HTR-8/SVneo (cell line): Measurements from ENCODE around the gene RBPJL.

Experiments
- DNase-seq: peaks from one replicate; pipeline ENCODE4 v3.0.0; 2011; ENCODE audit warnings: low spot score, mixed read lengths; ENCODE audit not compliant: insufficient read length
- FAIRE-seq: peaks from 2 replicates; lab custom pipeline; 2011; peaks lifted over from hg19 to GRCh38; lab: Jason Lieb, UNC

RBPJL gene

GRCh38 chr20:45292343-45292742 is 14.3 kb upstream of the RBPJL start:
- FAIRE-seq (peak; percentile 79), DNase-seq (no peak)

GRCh38 chr20:45293041-45294002 is 13.3 kb upstream of the RBPJL start:
- peak; percentile 20 for FAIRE-seq
- DNase-seq: peak; percentile 99

GRCh38 chr20:45294003-45294368 is 12.7 kb upstream of the RBPJL start:
- FAIRE-seq (peak; percentile 79), DNase-seq (no peak)

- no peak for DNase-seq
Measured at GRCh38 chr20:45294659-45295058, 12.0 kb upstream of the RBPJL start.

GRCh38 chr20:45297786-45298497 is 8.7 kb upstream of the RBPJL start:
- DNase-seq: no peak
- peak; percentile 82 for FAIRE-seq

More at GRCh38 chr20:45294659-45295058, 12.0 kb upstream of the RBPJL start:
- peak; percentile 46 for FAIRE-seq

GRCh38 chr20:45299786-45300185 is 6.9 kb upstream of the RBPJL start:
- FAIRE-seq: no peak

GRCh38 chr20:45300961-45301360 is 5.7 kb upstream of the RBPJL start:
- DNase-seq: peak; percentile 88
- FAIRE-seq: peak; percentile 98

More at GRCh38 chr20:45299786-45300185, 6.9 kb upstream of the RBPJL start:
- DNase-seq: no peak

GRCh38 chr20:45301824-45302271 is 4.8 kb upstream of the RBPJL start:
- FAIRE-seq (no peak), DNase-seq (no peak)

- DNase-seq (no peak), FAIRE-seq (peak; percentile 46)
Measured at GRCh38 chr20:45303586-45304463, 2.8 kb upstream of the RBPJL start.

GRCh38 chr20:45304464-45304999 is 2.1 kb upstream of the RBPJL start:
- FAIRE-seq: peak; percentile 83

GRCh38 chr20:45305262-45305661 is 1.4 kb upstream of the RBPJL start:
- DNase-seq (no peak), FAIRE-seq (no peak)

More at GRCh38 chr20:45304464-45304999, 2.1 kb upstream of the RBPJL start:
- no peak for DNase-seq

GRCh38 chr20:45307076-45307640 is 518 bp downstream of the RBPJL start:
- peak; percentile 46 for FAIRE-seq

GRCh38 chr20:45308117-45308778 is 1.6 kb downstream of the RBPJL start, which contains the start of gene MATN4:
Gene MATN4, minus strand, starts transcription at chr20:45308299. Its CDS starts 2,717 bp downstream, at chr20:45305582.
- no peak for FAIRE-seq
- no peak for DNase-seq

More at GRCh38 chr20:45307076-45307640, 518 bp downstream of the RBPJL start:
- DNase-seq: no peak

- DNase-seq (no peak), FAIRE-seq (no peak)
Measured at GRCh38 chr20:45309075-45309474, 2.4 kb downstream of the RBPJL start.

GRCh38 chr20:45311589-45312211 is 5.1 kb downstream of the RBPJL start:
- DNase-seq (peak; percentile 80), FAIRE-seq (peak; percentile 90)

GRCh38 chr20:45312241-45312640 is 5.6 kb downstream of the RBPJL start:
- FAIRE-seq (no peak), DNase-seq (no peak)

GRCh38 chr20:45313065-45313695 is 6.5 kb downstream of the RBPJL start:
- peak; percentile 92 for FAIRE-seq
- DNase-seq: no peak

GRCh38 chr20:45313943-45314342 is 7.3 kb downstream of the RBPJL start:
- FAIRE-seq (peak; percentile 93), DNase-seq (no peak)
